GM19397 (cell line): ENCODE results near the gene SCML1.
"Not testable (repeated sequence)": the region's sequence is repeated elsewhere in the genome, so short reads cannot be mapped to it uniquely, and the experiment has no call there.

Experiments used
- ATAC-seq: cut with Tn5 transposase; IDR thresholded peaks from one replicate; pipeline ENCODE4 v1.9.1; 2021; ENCODE audit warnings: mild to moderate bottlenecking, moderate library complexity; ENCODE audit not compliant: unreplicated experiment

SCML1 gene

GRCh38 chrX:17737986-17738713, 857 bp downstream of the SCML1 start:
- peak; percentile 3 for ATAC-seq

DNA sequence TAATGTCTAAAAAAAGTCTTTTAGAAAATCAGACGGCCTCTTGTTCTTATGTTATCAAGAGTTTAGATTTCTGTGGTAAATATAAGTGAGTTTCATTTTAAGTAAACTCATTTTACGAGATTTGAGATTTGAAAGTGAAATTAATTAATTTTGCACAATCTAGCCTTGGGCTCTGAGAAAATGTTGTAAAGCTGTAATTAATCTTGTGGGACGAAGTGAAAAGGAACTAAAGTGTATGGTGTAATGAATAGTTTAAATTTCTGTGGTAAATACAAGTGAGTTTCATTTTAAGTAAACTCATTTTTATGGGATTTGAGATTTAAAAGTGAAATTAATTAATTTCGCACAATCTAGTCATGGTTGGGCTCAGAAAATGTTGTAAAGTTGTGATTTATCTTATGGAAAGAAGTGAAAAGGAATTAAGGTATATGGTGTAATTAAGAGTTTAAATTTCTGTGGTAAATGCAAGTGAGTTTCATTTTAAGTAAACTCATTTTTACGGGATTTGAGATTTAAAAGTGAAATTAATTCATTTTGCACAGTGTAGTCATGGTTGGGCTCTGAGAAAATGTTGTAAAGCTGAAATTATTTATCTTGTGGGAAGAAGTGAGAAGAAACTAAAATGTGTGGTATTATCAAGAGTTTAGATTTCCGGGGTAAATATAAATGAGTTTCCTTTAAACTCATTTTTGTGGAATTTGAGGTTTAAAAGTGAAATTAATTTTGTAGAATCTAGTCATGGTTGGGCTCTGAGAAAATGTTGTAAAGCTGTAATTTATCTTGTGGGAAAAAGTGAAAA, 1.6 kb downstream of the SCML1 start:
- ATAC-seq: no peak

DNA sequence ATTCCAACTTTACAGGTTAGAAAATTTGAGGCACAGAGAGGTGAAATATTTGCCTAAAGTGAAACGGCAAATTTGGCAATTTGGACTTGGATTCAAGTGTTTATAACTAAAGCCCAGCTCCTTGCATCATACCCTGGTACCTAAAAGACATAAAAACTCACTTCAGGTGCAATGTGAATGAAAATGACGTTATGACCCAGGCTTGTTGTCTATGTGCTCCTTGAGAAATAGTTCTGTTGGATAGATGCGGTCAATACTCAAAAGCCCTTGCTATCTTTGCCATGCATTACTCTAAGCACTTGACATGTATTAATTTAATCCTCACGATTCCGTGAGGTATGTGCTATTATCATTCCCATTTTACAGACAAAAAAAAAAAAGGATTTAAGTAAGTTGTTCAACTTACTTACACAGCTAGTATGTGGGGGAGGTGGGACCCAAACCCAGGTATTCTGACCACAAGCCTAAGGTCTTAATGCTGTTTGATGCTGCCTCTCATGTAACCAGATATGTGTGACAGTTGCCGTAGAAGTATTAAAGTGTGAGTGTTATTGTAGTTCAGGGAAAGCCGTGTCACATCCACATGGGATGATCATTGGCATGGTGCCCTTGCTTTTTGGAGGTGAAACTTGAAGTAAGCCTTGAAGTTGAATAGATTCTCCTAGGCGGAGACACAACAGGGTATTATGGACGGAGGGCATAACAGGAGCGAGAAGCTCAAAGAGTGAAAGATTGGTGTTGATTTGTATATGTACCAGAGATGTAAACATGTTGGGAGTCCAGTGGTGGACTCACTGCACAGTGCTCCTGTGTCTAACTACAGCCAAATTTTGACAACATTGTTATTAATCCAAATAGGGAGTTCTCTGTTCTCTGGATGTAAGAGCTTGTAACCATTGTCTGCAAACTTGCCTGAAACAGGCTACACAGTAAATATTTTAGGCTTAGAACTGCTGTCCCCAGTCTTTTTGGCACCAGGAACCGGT, 3.1 kb downstream of the SCML1 start:
- no peak for ATAC-seq

GRCh38 chrX:17741123-17741511, 3.8 kb downstream of the SCML1 start:
- ATAC-seq: no peak

- no peak for ATAC-seq
Measured at GRCh38 chrX:17743913-17744312, 6.6 kb downstream of the SCML1 start.

DNA sequence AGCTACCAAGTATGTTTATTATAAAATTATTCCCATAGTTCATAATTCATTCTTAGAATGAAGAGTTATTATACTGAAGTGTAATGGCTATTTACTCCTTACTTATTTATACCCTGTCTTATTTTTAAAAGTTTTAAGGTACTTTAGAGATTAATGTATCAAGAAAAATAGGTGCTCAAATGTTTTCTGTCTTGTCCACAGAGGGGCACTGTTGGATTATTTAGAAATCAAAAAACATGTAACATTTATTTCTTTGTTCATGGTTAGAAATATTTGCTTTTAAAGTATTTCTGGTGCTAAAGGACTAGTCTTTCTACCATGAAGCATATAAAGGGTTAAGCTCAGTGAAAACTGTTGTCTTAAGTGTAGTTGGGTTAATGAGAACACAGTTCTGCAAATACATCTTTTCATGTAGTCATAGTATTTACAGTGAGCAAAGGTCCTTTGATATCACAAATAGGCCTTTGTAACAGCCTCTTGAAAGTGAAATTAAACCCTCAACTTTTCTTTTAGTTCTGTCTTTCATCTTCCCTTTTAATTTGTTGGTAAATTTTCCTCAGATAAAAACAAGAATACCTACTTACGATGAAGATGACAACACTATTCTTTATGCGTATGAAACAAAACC, 7.7 kb downstream of the SCML1 start:
- no peak for ATAC-seq

DNA sequence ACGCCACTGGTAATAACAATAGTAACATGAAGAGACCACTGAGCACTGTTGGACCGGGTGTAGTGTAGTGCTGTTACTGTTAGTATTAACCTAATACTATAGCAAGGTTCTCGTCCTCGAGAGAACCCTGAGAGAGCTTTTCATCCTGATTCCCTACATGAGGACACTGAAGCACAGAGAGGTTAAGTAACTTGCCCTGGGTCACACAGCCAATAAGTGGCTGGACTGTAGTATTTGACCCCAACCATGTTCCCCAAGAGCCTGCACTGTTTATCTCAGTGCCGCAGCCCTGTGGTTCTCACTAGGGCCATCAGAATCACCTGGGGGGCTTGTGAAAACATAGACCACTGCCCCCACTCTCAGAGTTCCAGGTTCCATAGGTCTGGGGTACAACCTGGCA, 10.4 kb downstream of the SCML1 start:
- no peak for ATAC-seq

DNA sequence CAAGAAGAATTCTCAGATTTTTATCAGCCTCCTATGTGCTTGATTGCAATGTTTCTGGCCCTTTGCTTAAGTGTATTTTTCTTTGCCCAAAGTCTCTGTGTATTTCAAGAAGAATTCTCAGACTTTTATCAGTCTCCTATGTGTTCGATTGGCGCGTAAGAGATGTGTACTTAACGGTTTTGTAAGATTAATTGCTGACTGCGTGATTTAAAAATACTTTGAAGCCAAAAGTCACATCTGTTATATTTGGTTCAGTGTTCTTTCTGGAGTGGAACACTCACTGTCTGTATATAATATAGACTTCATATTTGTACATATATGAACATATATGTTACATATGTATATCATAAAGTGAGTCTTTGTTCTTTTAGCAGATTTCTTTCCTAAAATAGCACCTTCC, 11.4 kb downstream of the SCML1 start:
- no peak for ATAC-seq

DNA sequence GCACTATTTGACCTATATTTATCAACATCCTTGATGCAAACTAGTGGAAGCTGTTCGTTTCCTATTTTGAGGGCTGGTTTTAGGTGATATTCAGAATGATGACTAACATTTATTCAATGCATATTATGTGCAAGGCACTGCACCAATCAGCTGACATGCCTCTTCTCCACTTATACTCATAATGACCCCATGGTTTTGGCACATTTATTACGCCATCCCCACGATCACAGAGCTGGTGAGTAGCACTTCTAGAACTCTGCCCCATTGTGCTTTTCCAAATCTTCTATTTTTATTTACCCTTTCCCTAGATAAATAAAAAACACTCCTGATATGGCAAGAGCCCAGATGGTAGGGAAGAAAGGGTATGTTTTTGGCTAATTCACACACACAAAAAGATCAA, 13.1 kb downstream of the SCML1 start:
- no peak for ATAC-seq

- ATAC-seq: no peak
Measured at GRCh38 chrX:17758382-17758781, 21.1 kb downstream of the SCML1 start.

DNA sequence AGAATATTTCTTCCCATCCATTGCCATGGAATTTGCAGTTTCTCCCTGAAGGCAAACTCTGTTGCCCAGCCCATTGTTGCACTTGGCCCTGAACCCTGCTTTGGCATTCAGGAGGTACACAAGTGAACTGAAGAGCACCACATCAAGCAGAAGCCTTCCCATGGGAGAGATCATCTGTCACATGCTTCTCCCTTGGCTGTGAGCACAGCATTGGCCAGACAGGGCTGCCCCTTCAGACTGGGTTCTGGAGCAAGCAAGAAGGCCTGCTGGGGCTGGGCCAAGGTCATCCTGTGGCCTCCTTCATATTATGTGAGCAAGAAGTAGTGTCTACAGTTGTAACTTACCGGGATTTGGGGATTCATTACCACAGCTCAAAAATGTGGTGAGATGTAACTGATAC, 22.7 kb downstream of the SCML1 start:
- ATAC-seq: no peak

DNA sequence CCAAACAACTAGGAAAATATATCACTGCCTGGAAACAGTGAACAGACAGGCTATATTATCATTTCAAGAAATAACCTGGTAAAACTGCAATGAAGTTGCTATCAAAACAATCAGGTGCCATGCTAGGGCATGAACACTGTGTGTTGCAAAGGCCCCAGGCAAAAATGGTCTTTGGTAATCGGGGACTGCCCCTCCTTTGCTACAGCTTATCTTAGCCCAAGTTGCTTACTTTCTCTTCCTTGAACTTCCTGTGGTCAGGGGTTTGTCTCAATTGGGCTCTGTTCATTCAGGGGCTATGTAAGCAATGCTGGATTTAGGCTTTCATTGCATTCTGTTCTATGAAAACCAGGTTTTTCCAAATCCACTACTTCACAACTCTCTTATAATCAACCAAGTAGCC, 30.4 kb downstream of the SCML1 start:
- ATAC-seq: no peak

DNA sequence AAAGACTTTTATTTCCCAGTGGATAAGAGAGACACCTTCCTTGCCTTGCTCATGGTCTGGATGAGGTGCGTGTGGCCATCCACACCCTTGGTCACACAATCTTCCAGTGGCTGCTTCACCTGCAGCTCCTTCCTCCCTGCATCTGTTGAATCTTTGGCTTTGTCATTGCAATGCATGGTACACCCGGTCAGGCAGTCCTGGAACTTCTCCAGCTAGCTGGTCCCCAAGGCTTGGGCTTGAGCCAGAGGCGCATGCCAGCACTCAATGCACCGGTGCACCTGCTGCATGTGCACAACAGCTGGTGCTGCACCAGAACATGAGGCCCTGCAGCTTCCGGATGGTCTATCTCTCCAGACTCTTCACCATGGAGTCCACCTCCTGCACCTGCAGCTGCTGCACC, 31.7 kb downstream of the SCML1 start:
- ATAC-seq: no peak

GRCh38 chrX:17769701-17770269, 32.5 kb downstream of the SCML1 start:
- ATAC-seq: no peak

GRCh38 chrX:17773221-17773876, 36.1 kb downstream of the SCML1 start:
- ATAC-seq: no peak

- ATAC-seq: no peak
Measured at GRCh38 chrX:17774053-17774452, 36.8 kb downstream of the SCML1 start.

- no peak for ATAC-seq
Measured at GRCh38 chrX:17778997-17779396, 41.7 kb downstream of the SCML1 start.

GRCh38 chrX:17779434-17779833, 42.1 kb downstream of the SCML1 start:
- no peak for ATAC-seq

- not testable (repeated sequence) for ATAC-seq
Measured at GRCh38 chrX:17786554-17787347, 49.5 kb downstream of the SCML1 start.
